Stimulated activated effector memory CD8-positive, alpha-beta T cell treated with anti-CD3 and anti-CD28 coated beads, Interleukin-12 subunit alpha, Interleukin-12 subunit beta, amount 100 ng/mL, for 72 hours (primary cell): ENCODE measurements around the gene EIPR1.
A peak's percentile ranks its signal among the peaks of the same experiment; 100 is the strongest.

Experiments used
- ATAC-seq: fragments of 150-1000 bp; cut with Tn5 transposase; 2 replicates; pipeline ENCODE4 v1.10.0; 2021
- DNase-seq, 2 donors: peaks; one replicate each; pipeline ENCODE4 v3.0.0; 2021 to 2022; ENCODE audit warnings: low spot score in 2 of 2
- H3K27ac Mint-ChIP-seq: one replicate; pipeline ENCODE4 v1.8.0; 2022; ENCODE audit warnings: mild to moderate bottlenecking, mixed read lengths
- H3K36me3 Mint-ChIP-seq: one replicate; pipeline ENCODE4 v1.8.0; 2022; ENCODE audit warnings: mild to moderate bottlenecking, mixed read lengths
- H3K4me1 Mint-ChIP-seq: one replicate; pipeline ENCODE4 v1.8.0; 2022; ENCODE audit warnings: mixed read lengths
- H3K4me3 Mint-ChIP-seq: one replicate; pipeline ENCODE4 v1.8.0; 2022; ENCODE audit warnings: mild to moderate bottlenecking, mixed read lengths
- H3K9me3 Mint-ChIP-seq: one replicate; pipeline ENCODE4 v1.8.0; 2022; ENCODE audit warnings: mixed read lengths

Gene EIPR1

DNA sequence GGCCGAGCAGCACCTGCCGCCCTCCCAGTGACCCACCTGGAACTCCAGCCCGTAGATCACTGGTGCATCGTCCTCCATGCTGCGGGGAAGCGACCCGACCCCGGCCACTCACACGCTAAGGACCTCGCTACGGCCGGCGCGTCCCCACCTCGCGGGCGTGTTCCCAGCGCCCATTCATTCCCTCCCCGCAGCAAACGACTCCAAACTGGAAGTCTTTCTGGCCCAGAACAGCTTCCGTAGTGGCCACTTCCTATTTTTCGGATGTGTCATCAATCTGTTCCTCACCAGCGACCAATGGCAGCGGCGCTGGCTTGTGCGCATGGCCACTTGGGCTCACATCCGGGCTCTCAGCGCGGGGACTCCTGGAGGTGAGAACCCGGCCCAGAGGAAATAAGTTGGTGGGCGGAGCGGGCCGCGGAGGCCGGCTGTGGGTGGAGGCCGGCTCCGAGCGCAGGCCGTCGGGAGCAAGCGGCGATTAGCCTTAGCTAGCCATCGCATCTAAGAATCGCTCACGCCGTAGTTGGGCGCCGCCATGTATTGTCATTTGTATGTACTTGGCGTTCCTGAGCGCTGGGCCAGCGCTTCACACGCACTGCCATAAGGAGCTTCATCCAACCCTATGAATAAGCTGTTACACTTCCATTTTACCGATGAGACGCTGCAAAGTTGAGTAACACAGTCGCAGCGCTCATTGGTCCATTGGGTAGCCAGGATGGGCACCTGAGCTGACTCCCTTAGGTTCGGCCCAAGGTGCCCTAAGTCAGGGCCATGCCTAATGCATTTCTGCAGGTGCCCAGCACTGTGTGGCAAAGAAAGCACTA lies at the start of gene EIPR1:
Gene EIPR1, minus strand, starts transcription at position 207 of the 821 bp plus-strand sequence. Its CDS starts 129 bp downstream, at position 78.
- Mint-ChIP-seq H3K9me3 (no peaks in the 10 kb centered on the region), H3K4me3 (peak within 1 kb of the TSS; percentile 98), H3K36me3 (peaks cover 28% of the 10 kb centered on the region), H3K4me1 (peaks cover 42% of the 10 kb centered on the region), H3K27ac (peak within 1 kb of the TSS; percentile 98)
- DNase-seq (peak; percentile 88 to 98), ATAC-seq (peak; percentile 93)

DNA sequence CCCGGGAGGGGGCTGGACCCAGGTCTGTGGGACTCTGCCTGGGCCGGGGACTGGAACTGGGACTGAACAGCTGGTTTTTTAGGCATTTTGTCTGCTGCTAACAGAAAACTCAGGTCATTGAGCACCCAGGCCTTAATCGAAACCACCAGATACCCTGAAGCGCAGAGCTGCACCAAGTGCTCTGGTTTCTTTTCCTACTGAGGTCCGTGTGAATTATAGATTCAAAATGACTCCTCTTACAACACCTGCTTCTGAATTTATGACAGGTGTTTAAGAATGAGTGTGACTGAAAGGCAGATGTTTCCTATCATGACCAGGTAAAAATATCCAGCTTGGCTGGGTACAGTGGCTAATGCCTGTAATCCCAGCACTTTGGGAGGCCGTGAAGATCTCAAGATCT lies 49.7 kb upstream of the EIPR1 start:
- ATAC-seq = no peak
- Mint-ChIP-seq H3K36me3 (peaks cover 96% of the 10 kb centered on the region), H3K9me3 (no peaks in the 10 kb centered on the region), H3K27ac (peak overlapping the region; percentile 76), H3K4me3 (no peak overlapping the region), H3K4me1 (peaks cover 9% of the 10 kb centered on the region)
- no peak for DNase-seq

DNA sequence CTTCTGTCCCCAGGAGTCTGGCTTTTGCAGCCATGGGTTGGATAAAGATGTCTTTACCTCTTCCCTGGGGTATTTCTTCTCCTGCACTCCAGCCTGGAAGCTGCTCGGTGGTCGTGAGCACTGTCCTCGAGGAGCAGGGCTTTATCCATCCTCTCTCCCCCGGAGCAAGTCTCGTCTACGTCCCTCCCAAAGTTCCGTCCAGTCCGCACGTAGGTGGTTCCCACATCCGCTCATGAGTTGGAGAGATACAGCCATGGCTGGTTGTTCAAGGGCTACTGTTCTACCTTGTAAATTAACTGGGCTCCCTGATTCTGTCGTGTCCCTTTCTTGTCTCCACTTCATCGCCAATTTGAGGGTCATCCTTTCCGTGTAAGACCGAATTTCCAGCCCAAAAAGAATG lies 49.0 kb upstream of the EIPR1 start:
- Mint-ChIP-seq H3K27ac (no peak overlapping the region), H3K36me3 (peaks cover 95% of the 10 kb centered on the region), H3K4me3 (no peak overlapping the region), H3K9me3 (no peaks in the 10 kb centered on the region), H3K4me1 (peaks cover 9% of the 10 kb centered on the region)
- DNase-seq (no peak), ATAC-seq (no peak)

DNA sequence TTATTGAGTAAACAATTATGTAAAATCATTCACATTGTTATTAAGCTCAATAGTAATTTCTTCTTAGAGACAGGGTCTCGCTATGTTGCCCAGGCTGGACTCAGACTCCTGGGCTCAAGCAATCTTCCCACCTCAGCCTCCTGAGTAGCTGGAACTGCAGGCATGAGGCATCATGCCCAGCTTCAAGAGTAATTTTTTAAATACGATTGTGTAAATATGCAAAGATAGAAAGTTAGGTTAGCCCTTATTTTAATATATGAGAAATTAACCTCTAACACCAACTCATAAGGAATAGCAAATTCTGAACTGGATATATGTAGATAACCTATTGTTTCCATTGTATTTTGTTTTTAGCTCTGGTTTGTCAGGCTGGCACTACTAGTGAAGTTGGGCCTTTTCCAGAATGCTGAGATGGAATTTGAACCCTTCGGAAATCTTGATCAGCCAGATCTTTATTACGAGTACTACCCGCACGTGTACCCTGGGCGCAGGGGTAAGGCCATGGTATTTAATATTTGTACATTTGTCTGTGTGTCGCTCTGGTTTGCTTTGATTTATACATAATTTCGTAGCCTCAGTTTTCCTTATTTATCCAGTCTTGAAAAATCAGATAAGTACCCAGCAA lies 46.7 kb upstream of the EIPR1 start:
- Mint-ChIP-seq H3K4me3 (no peak overlapping the region), H3K4me1 (peaks cover 9% of the 10 kb centered on the region), H3K27ac (peak overlapping the region; percentile 3), H3K36me3 (peaks cover 82% of the 10 kb centered on the region), H3K9me3 (no peaks in the 10 kb centered on the region)
- ATAC-seq (no peak), DNase-seq (no peak)

DNA sequence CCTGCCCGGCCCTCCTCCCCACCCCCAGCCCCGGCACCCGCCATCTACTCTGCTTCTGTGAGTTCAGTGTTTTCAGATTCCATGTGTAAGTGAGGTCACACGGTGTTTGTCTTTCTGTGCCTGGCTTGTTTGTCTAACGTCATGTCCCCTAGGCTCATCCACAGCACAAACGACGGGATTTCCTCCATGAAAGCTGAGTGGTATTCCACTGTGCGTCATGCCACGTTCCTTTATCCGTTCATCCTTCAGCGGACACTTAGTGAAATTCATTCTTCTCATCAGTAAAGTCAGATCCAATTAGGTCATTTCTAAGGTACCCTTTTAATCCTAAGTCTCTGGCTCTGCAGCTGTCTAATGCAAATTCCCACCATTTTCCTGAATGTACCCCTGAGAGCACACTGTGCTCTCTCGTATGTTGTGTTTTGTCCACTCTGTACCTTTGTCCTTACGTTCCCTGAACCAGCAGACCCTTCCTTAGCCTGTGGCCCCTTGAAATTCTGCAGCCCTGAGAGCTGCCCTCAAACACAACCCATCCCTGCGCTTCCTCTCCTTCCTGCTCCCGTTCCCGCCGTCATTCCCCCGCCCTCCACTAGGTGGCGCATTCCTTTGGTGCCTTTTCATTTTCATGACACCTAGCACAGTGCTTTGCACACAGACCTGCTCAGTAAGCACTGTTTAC lies 46.0 kb upstream of the EIPR1 start:
- Mint-ChIP-seq H3K4me3 (no peak overlapping the region), H3K27ac (peak overlapping the region; percentile 3), H3K9me3 (no peaks in the 10 kb centered on the region), H3K4me1 (peaks cover 14% of the 10 kb centered on the region), H3K36me3 (peaks cover 81% of the 10 kb centered on the region)
- ATAC-seq (peak; percentile 73), DNase-seq (peak; percentile 67 to 88)

DNA sequence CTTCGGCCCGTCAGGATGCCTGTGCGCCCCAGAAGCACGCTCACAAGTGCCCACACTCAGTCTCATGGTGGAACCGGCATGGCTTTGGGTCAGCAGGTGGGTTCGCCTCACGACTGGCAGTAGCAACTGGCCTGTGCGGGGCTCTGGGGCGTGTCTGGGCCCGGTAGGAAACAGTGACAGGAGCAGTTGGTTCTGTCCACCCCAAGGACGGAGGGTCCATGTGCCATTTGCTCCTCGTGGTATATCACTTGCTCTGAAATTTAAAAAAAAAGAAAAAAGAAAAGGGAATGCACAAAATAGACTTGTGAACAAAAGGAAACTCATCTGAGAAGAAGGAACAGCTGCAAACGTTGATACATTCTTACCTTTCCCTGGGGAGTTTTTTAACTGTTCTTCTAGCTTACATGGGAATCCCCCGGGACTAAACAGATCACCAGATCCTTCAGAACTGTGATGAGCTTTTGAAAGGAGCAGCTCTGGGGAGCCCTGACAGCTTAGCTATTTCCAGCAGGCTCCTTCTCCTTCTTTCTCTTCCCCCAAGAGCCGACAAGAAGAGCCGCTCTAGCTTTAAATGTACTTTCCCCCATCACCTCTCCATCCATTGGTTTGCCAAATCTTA lies 44.7 kb upstream of the EIPR1 start:
- Mint-ChIP-seq H3K9me3 (no peaks in the 10 kb centered on the region), H3K4me1 (peaks cover 17% of the 10 kb centered on the region), H3K36me3 (peaks cover 73% of the 10 kb centered on the region), H3K27ac (peak overlapping the region; percentile 39), H3K4me3 (no peak overlapping the region)
- ATAC-seq (no peak), DNase-seq (no peak)

DNA sequence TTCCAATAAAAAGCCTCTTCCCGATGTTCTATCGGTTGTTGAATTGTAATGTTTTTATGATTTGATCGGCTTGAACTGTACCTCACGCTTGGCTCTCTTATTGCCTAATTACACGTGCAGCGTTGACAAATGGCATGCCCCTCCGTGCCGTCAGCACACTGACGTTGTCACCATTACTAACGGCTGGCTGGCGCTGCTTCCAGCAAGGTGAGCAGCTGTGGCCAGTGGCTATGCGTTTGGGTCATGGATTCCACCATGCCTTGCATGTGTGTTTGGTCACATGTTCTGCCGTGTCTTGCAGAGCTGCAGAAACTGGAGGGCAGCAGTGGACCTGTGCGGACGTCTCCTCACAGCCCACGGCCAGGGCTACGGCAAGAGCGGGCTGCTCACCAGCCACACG lies 44.0 kb upstream of the EIPR1 start:
- Mint-ChIP-seq H3K36me3 (peaks cover 66% of the 10 kb centered on the region), H3K4me3 (no peak overlapping the region), H3K27ac (no peak overlapping the region), H3K9me3 (no peaks in the 10 kb centered on the region), H3K4me1 (peaks cover 22% of the 10 kb centered on the region)
- DNase-seq (no peak), ATAC-seq (no peak)

DNA sequence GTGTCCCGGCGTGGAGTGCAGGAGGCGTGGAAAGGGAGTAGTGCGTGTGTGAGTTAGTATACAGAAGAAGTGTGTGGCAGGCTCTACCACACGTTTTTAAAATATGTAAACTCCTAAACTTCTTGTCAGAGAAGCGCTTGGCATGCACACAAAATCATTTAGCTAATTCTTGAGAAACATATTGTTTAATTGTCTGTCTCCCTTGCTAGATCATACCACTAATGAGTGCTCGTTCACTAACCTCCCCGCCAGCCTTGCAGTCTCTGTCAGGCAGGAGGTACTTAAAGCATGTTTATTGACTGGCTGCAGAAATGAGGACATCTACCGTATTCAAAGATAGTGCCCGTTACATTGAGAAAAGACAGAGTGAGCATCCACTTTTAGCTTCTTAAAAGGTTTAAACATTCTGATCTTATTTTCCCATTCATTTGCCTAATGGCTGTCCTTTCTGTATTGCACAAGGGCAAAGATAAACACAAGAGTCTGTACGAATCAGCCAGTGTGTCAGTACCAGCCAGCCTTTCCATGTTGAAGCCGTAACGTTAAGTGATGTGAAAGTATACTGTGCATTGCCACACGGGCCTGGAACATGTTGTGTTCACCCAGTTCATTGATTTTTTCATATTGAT lies 43.3 kb upstream of the EIPR1 start:
- no peak for DNase-seq
- Mint-ChIP-seq H3K36me3 (peaks cover 62% of the 10 kb centered on the region), H3K4me3 (no peak overlapping the region), H3K9me3 (no peaks in the 10 kb centered on the region), H3K27ac (no peak overlapping the region), H3K4me1 (peaks cover 22% of the 10 kb centered on the region)
- no peak for ATAC-seq

DNA sequence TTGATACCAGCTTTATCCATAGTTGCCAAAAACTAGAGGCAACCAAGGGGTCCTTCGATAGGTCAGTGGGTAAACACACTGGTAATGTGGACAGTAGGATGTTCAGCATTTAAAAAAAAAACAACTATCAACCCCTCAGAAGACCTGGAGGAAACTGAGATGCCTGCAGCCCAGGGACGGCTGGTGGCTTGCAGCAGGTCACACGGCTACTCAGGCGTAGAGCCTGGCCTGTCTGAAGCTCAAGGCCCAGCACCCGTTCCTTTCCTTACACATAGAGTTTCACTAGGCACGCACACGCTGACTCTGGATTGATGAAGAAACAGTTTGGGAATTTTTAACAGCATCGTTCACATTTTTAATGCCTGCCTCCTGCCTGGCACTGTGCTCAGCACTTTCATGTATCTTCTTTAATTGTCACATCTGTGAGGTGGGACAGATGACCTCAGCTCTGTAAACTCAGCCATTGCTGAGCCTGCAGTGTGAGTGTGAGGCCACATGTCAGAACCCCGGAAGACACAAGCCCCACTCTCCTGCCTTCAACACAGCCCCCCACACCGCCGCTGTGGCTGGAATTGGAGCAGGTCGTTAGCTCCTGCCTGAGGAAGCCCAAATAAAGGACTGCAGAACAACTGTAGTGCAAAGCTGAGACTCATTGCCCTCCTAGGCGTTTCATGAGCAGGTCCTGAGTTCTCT lies 42.6 kb upstream of the EIPR1 start:
- H3K27ac Mint-ChIP-seq = no peak overlapping the region
- no peaks in the 10 kb centered on the region for H3K9me3 Mint-ChIP-seq
- no peak for ATAC-seq
- peaks cover 59% of the 10 kb centered on the region for H3K36me3 Mint-ChIP-seq
- H3K4me3 Mint-ChIP-seq = no peak overlapping the region
- no peak for DNase-seq
- peaks cover 22% of the 10 kb centered on the region for H3K4me1 Mint-ChIP-seq

DNA sequence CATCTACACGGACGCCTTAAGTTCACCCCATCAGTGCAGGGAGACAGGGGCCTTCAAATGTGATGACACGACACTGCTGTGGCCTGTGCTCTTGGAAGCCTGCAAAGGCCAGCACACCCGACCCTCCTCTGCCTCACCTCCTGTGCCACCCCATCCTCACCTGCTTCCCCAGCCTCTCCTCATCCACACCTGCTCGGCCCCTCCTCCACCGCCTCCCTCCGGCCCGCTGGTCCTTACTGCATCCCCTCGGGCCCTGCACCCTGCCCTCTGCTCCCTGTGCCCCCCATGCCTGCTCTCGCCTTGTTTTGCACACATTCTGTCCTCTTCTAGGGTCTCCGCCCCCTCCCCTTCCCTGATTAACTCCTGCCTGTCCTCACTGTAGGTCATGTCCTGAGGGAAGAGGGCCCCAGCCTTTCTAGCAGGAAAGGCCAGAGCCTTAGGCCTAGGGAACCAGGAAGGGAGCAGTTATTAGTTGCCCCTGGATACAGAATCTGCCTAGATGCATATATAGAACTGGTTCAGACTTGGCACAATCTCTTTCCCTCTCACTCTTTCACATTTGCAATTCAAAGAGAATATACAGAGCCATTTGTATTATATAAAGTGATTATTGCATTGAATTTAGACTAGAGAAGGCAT lies 41.3 kb upstream of the EIPR1 start:
- peaks cover 19% of the 10 kb centered on the region for H3K4me1 Mint-ChIP-seq
- no peak overlapping the region for H3K4me3 Mint-ChIP-seq
- no peak for ATAC-seq
- H3K36me3 Mint-ChIP-seq = peaks cover 51% of the 10 kb centered on the region
- H3K27ac Mint-ChIP-seq = peak overlapping the region; percentile 48
- H3K9me3 Mint-ChIP-seq = no peaks in the 10 kb centered on the region
- DNase-seq = no peak

DNA sequence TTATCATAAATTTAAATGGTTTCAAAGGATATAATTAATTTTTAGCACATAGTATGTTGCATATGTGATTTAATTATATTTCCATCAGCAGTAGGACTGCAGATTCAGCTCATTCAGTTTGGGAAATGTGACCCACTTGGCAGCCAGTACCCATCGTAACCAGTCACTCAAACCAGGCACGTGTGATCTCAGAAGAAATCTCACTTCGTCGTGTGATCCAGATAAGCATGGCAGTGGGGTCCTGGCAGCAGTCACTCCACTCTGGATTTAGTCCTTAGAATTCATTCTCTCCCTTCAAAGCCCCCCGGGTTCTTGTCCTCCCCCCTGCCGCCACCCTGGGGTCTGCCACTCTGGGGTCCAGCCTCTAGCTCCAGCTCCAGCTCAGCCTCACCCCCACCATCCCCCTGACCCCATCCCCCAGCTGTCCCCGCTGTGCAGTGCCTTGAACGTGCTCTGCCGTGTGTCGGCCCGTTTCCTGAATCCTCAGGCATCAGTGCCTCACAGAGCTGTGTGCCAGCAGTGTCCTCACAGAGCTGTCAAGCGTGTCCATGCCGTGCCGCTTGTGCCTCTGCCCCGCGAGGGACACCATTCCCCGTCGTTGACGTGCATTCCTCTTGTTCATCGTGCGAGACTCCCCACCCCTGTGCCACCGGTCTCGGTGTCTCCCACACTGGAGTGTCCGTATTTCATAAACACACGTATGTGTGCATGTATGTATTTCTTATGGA lies 36.7 kb upstream of the EIPR1 start:
- H3K4me1 Mint-ChIP-seq = peaks cover 14% of the 10 kb centered on the region
- peaks cover 34% of the 10 kb centered on the region for H3K36me3 Mint-ChIP-seq
- ATAC-seq (no peak), DNase-seq (no peak)
- no peak overlapping the region for H3K4me3 Mint-ChIP-seq
- no peak overlapping the region for H3K27ac Mint-ChIP-seq
- H3K9me3 Mint-ChIP-seq = no peaks in the 10 kb centered on the region

DNA sequence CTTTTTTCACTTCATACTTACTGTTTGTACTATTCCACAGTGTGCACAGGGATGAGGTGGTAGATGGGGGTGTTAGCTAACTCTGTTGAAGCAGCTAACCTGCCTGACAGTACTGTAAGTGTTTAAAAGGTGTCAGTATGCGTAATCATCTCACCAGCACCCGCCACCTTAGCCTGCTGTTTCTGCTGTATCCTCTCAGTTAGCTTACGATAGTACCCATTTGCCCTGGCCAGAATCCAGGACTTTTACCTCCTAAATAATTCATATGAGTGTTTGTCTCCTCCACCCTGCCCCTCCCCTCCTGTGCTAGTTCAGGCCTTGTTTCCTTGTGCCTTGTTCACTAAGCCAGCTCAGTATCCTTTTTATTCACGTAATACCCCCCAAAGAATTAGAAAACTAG lies 36.1 kb upstream of the EIPR1 start:
- no peak for DNase-seq
- Mint-ChIP-seq H3K9me3 (no peaks in the 10 kb centered on the region), H3K4me1 (peaks cover 13% of the 10 kb centered on the region), H3K36me3 (peaks cover 34% of the 10 kb centered on the region), H3K4me3 (no peak overlapping the region), H3K27ac (no peak overlapping the region)
- ATAC-seq = no peak

DNA sequence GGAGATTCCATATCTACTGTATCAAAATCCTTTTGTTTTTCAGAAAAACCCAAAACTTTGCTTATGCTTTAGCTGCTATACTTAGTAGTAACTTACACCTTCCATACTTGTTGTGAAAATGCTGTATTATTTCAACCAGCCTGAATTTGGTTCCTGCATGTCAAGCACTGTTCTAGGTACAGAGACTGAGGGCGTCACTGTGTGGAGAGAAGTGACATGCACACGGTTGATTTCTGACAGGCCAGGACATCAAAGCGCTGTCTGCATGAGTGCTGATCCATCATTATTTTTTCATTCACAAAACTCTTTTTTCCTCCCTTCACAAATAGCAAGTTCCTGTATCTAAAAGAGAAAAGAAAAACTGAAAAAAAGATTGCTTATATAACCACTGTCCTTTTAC lies 33.5 kb upstream of the EIPR1 start:
- no peak overlapping the region for H3K27ac Mint-ChIP-seq

More for the DNA sequence above, 33.5 kb upstream of the EIPR1 start:
- Mint-ChIP-seq H3K4me3 (no peak overlapping the region), H3K36me3 (peaks cover 38% of the 10 kb centered on the region), H3K4me1 (peaks cover 7% of the 10 kb centered on the region), H3K9me3 (no peaks in the 10 kb centered on the region)
- no peak for DNase-seq
- ATAC-seq = no peak
